ENCODE measurements around the gene DENND2D. TPM values are rescaled to one million over a fixed set of nuclear protein-coding genes. Genes with fewer than 3 reads are reported as not detected.
A peak's percentile ranks its signal among the peaks of the same experiment; 100 is the strongest.

DENND2D gene
- total and polyA plus RNA-seq, 2 donors (not counting 1 experiment from before 2014, with no cell fraction given) = 48.0 to 111 TPM

GRCh38 chr1:111219557-111220286 is 19.3 kb upstream of the DENND2D start:
- TF ChIP-seq CTCF (IDR thresholded peaks at IDR 0.05) = no peak
- no peak for TF ChIP-seq EZH2 (IDR thresholded peaks at IDR 0.05; ENCODE audit: borderline replicate concordance, insufficient read depth, low read depth, low read length, poor library complexity, severe bottlenecking)
- Mint-ChIP-seq H3K9me3 (ENCODE audit: insufficient read depth) (no peaks in the 10 kb centered on the region), H3K27me3 (no peaks in the 10 kb centered on the region), H3K4me3 (peak overlapping the region; percentile 82), H3K27ac (peak overlapping the region; percentile 91), H3K4me1 (peaks cover 88% of the 10 kb centered on the region)
- Histone ChIP-seq H3K27ac (ENCODE audit: low read length in 2 of 2) (peak overlapping the region; percentile 68 to 92), H3K4me1 (ENCODE audit: control insufficient read depth in 2 of 2, insufficient read depth in 2 of 2, low read length in 2 of 2) (peaks cover 89% of the 10 kb centered on the region in 2 donors), H3K4me3 (ENCODE audit: control extremely low read depth in 1 of 5, extremely low read depth in 1 of 5, insufficient read depth in 1 of 5, low read depth in 2 of 5, low read length in 4 of 5) (peak overlapping the region in 3 of 5 experiments; percentile 18 to 25 (median 24)), H4K20me1 (ENCODE audit: control insufficient read depth, insufficient read depth, low read length, poor library complexity, severe bottlenecking) (no peaks in the 10 kb centered on the region), H3K27me3 (replicated peaks in 1 of 4; ENCODE audit: control extremely low read depth in 1 of 4, control insufficient read depth in 3 of 4, insufficient read depth in 4 of 4, low read length in 3 of 4) (no peaks in the 10 kb centered on the region), H3K9ac (ENCODE audit: low read length) (peak overlapping the region; percentile 27), H3K36me3 (replicated peaks in 1 of 2; ENCODE audit: control extremely low read depth in 1 of 2, control insufficient read depth in 1 of 2, extremely low read depth in 1 of 2, insufficient read depth in 2 of 2, low read length in 1 of 2) (no peaks in the 10 kb centered on the region), H3K4me2 (replicated peaks; ENCODE audit: low read depth, low read length, poor library complexity, severe bottlenecking) (peak overlapping the region; percentile 58), H3K79me2 (ENCODE audit: control insufficient read depth, insufficient read depth, low read length) (no peaks in the 10 kb centered on the region), H2AFZ (ENCODE audit: insufficient read depth, low read depth, low read length, poor library complexity, severe bottlenecking) (no peak overlapping the region), H3K9me3 (ENCODE audit: control extremely low read depth in 1 of 3, control insufficient read depth in 2 of 3, insufficient read depth in 1 of 3, low read length in 2 of 3) (no peaks in the 10 kb centered on the region)
- POLR2A ChIA-PET = interaction anchor here (0.7 to 8.3 kb wide), 5 partner anchors 18 to 288 kb away, joined by 3 to 138 read pairs (median 3); partner anchors contain the start of gene DENND2D
- peak; percentile 57 for ATAC-seq (ENCODE audit: low read depth)
- CTCF ChIA-PET = interaction anchor here (1.1 to 10.9 kb wide), 18 partner anchors 12 to 288 kb away, joined by 3 to 205 read pairs (median 6); partner anchors contain the start of genes CEPT1, DENND2D and DRAM2
- WGBS (ENCODE audit: insufficient coverage) = 0% methylated on average over 1 of the region's 5 CpGs
- intact Hi-C loops (cut with micrococcal nuclease) = loop anchor here (2.0 to 10.0 kb wide), 10 partner anchors 32 to 547 kb away; partner anchors contain the start of genes CD53, KCNA3 and LRIF1
- peak; percentile 85 for DNase-seq

All from B cell (primary cell).